ENCODE results near the gene SPEM1. TPM values are rescaled to one million over a fixed set of nuclear protein-coding genes. Genes with fewer than 3 reads are reported as not detected.

SPEM1 gene
- total and polyA plus RNA-seq, 2 of the 13 experiments (the other 11 are each of a cell fraction or from before 2014, with no cell fraction given) = not detected

- Histone ChIP-seq H3K27ac (ENCODE audit: extremely low read length, insufficient read depth, low read length) (no peak overlapping the region), H3K4me2 (ENCODE audit: low read depth, low read length) (no peak overlapping the region), H3K9me3 (ENCODE audit: low read length) (no peaks in the 10 kb centered on the region), H3K36me3 (replicated peaks in 1 of 2; ENCODE audit: control insufficient read depth in 1 of 2, insufficient read depth in 2 of 2, low read length in 2 of 2) (no peaks in the 10 kb centered on the region), H3K9ac (ENCODE audit: insufficient read depth, low read depth, low read length) (no peak overlapping the region), H3K79me2 (ENCODE audit: insufficient read depth, low read length) (no peaks in the 10 kb centered on the region), H3K4me3 (replicated peaks in 1 of 3; ENCODE audit: insufficient read depth in 1 of 3, low read depth in 2 of 3, low read length in 3 of 3) (no peak overlapping the region), H4K20me1 (ENCODE audit: insufficient read depth, low read length) (no peaks in the 10 kb centered on the region), H2AFZ (ENCODE audit: low read length) (no peak overlapping the region), H3K27me3 (ENCODE audit: control insufficient read depth in 1 of 2, insufficient read depth in 2 of 2, low read length in 2 of 2) (peaks cover 2 to 5% of the 10 kb centered on the region in 2 experiments; a peak in 2 of 5 replicates), H3K4me1 (ENCODE audit: insufficient read depth, low read length) (peaks cover 23% of the 10 kb centered on the region)
- ATAC-seq (no peak), DNase-seq (ENCODE audit: low spot score) (no peak), FAIRE-seq (no peak)
- no TSS peak for BruUV-seq (replicated peaks)
- WGBS (ENCODE audit: low lambda C conversion rate) = 97% methylated on average over 7 of the region's 7 CpGs
- intact Hi-C loops (cut with micrococcal nuclease; ENCODE audit: unreplicated experiment) (loop anchor here (5.0 kb wide), 1 partner anchor 34 kb away; the partner anchor contains the start of genes POLR2A and SLC35G6), in situ Hi-C loops (cut with HindIII; ENCODE audit: extremely low pct_ligation_motif_present, low pct_unique_long_range_greater_than_20kb) (no loop called here)
- CTCF ChIA-PET (ENCODE audit: low intra/inter-chr PET ratio, low total read pairs) = no interaction called here
- TF ChIP-seq ZBTB8A (CRISPR knock-in tag; IDR thresholded peaks at IDR 0.05; ENCODE audit: borderline replicate concordance, low read depth) (no peak), REL (CRISPR knock-in tag; conservative IDR thresholded peaks at IDR 0.05) (no peak), ZNF44 (CRISPR knock-in tag; IDR thresholded peaks at IDR 0.05) (no peak), GATAD1 (CRISPR knock-in tag; IDR thresholded peaks at IDR 0.05) (no peak), ZNF260 (CRISPR knock-in tag; IDR thresholded peaks at IDR 0.05; ENCODE audit: borderline replicate concordance, low read depth) (no peak), ZNF619 (CRISPR knock-in tag; IDR thresholded peaks at IDR 0.05) (no peak)
- POLR2A ChIA-PET = no interaction called here
Measured at GRCh38 chr17:7448461-7448860, 28.3 kb downstream of the SPEM1 start.

GRCh38 chr17:7459961-7460545, 39.9 kb downstream of the SPEM1 start:
- H3K36me3 ChIP-seq (replicated peaks in 1 of 2; ENCODE audit: control insufficient read depth in 1 of 2, insufficient read depth in 2 of 2, low read length in 2 of 2) = no peaks in the 10 kb centered on the region; a peak in 1 of 5 replicates
- POLR2A ChIA-PET = no interaction called here
- in situ Hi-C loops (cut with HindIII; ENCODE audit: extremely low pct_ligation_motif_present, low pct_unique_long_range_greater_than_20kb) = no loop called here
- TF ChIP-seq MTERF4 (CRISPR knock-in tag; IDR thresholded peaks at IDR 0.05) (no peak), ZFP36L1 (CRISPR knock-in tag; IDR thresholded peaks at IDR 0.05) (no peak), ZNF160 (CRISPR knock-in tag; IDR thresholded peaks at IDR 0.05) (no peak), ZBTB42 (CRISPR knock-in tag; IDR thresholded peaks at IDR 0.05) (no peak), MYC (CRISPR knock-in tag; IDR thresholded peaks at IDR 0.05; ENCODE audit: borderline replicate concordance) (no peak), GFI1 (CRISPR knock-in tag; IDR thresholded peaks at IDR 0.05; ENCODE audit: borderline replicate concordance) (no peak), RERE (CRISPR knock-in tag; IDR thresholded peaks at IDR 0.05; ENCODE audit: low read depth) (no peak)

More at GRCh38 chr17:7459961-7460545, 39.9 kb downstream of the SPEM1 start:
- BruUV-seq (replicated peaks) = no TSS peak
- H3K4me2 ChIP-seq (ENCODE audit: low read depth, low read length) = no peak overlapping the region
- H4K20me1 ChIP-seq (ENCODE audit: insufficient read depth, low read length) = no peaks in the 10 kb centered on the region; the same call in 1 of the 2 replicates
- intact Hi-C loops (cut with micrococcal nuclease; ENCODE audit: unreplicated experiment) = no loop called here
- CTCF ChIA-PET (ENCODE audit: low intra/inter-chr PET ratio, low total read pairs) = no interaction called here
- no peak for DNase-seq (ENCODE audit: low spot score)
- WGBS (ENCODE audit: low lambda C conversion rate) = 89% methylated on average over 3 of the region's 3 CpGs
- no peak overlapping the region for H3K27ac ChIP-seq (ENCODE audit: extremely low read length, insufficient read depth, low read length)
- no peak for ATAC-seq
- H3K4me1 ChIP-seq (ENCODE audit: insufficient read depth, low read length) = no peaks in the 10 kb centered on the region
- H3K4me3 ChIP-seq (replicated peaks in 1 of 3; ENCODE audit: insufficient read depth in 1 of 3, low read depth in 2 of 3, low read length in 3 of 3) = no peak overlapping the region
- no peaks in the 10 kb centered on the region for H3K9me3 ChIP-seq (ENCODE audit: low read length)
- no peaks in the 10 kb centered on the region for H3K79me2 ChIP-seq (ENCODE audit: insufficient read depth, low read length)
- no peak overlapping the region for H3K9ac ChIP-seq (ENCODE audit: insufficient read depth, low read depth, low read length)
- FAIRE-seq = no peak
- no peak overlapping the region for H2AFZ ChIP-seq (ENCODE audit: low read length)
- no peaks in the 10 kb centered on the region for H3K27me3 ChIP-seq (ENCODE audit: control insufficient read depth in 1 of 2, insufficient read depth in 2 of 2, low read length in 2 of 2)
